ENCODE measurements around the gene LRRC32. TPM values are rescaled to one million over a fixed set of nuclear protein-coding genes. Genes with fewer than 3 reads are reported as not detected.

LRRC32 gene
- polyA plus RNA-seq, 3 donors, result 1.5 TPM; not detected in 2

DNA sequence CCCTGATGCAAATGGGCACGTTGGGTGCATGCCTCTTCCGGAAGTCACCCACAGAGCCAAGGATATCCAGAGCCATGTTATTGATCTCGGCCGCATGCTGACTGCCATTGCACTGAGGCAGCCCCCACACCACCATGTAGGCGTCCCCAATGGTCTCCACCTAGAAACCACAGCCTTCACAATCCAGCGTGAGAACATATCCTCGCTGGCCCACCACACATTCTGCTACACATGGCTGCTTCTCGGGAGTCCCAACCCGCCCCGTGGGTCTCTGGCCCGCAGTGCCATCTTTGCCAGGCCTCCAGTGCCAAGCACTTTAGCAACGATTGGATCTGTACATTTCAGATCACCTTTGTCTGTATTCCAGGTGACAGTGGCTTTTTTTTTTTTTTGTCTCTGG lies 26.2 kb upstream of the LRRC32 start:
- no peak overlapping the region for H3K27ac Mint-ChIP-seq

GRCh38 chr11:76695771-76696170 lies 25.2 kb upstream of the LRRC32 start:
- peaks cover 14 to 25% (median 18%) of the 10 kb centered on the region in 3 donors for H3K27me3 Mint-ChIP-seq (ENCODE audit: low read depth in 3 of 3)
- H3K4me1 Mint-ChIP-seq, result peaks cover 12% of the 10 kb centered on the region
- H3K27ac Mint-ChIP-seq, result peak overlapping the region in 1 of 7 donors; percentile 38
- Histone ChIP-seq H4K20me1 (ENCODE audit: insufficient read depth, low read length) (no peaks in the 10 kb centered on the region), H3K79me2 (ENCODE audit: insufficient read depth, low read length) (no peaks in the 10 kb centered on the region), H3K4me2 (replicated peaks; ENCODE audit: extremely low read depth, low read length, poor library complexity, severe bottlenecking) (no peak overlapping the region), H3K4me3 (replicated peaks in 1 of 3; ENCODE audit: low read depth in 2 of 3, low read length in 3 of 3) (no peak overlapping the region), H3K36me3 (replicated peaks in 1 of 2; ENCODE audit: control insufficient read depth in 1 of 2, insufficient read depth in 2 of 2, low read length in 2 of 2) (no peaks in the 10 kb centered on the region), H3K9ac (ENCODE audit: insufficient read depth, low read length, poor library complexity, severe bottlenecking) (no peak overlapping the region), H3K27ac (ENCODE audit: low read depth in 1 of 2, low read length in 2 of 2) (no peak overlapping the region), H3K4me1 (ENCODE audit: control insufficient read depth in 1 of 2, insufficient read depth in 2 of 2, low read length in 2 of 2) (no peaks in the 10 kb centered on the region), H2AFZ (ENCODE audit: insufficient read depth, low read depth, low read length, poor library complexity, severe bottlenecking) (no peak overlapping the region), H3K27me3 (ENCODE audit: control insufficient read depth in 2 of 2, insufficient read depth in 2 of 2, low read length in 2 of 2) (peaks cover 0 to 4% of the 10 kb centered on the region in 2 donors), H3K9me3 (replicated peaks in 1 of 2; ENCODE audit: control insufficient read depth in 1 of 2, insufficient read depth in 1 of 2, low read length in 2 of 2) (no peaks in the 10 kb centered on the region)
- no peak overlapping the region for H3K4me3 Mint-ChIP-seq
- DNase-seq, result no peak
- TF ChIP-seq CTCF (IDR thresholded peaks at IDR 0.05), result no peak
- 7% methylated on average over 2 of the region's 6 CpGs for WGBS (ENCODE audit: insufficient coverage)
- intact Hi-C loops (cut with micrococcal nuclease), result no loop called here
- peaks cover 0 to 4% (median 0%) of the 10 kb centered on the region in 7 donors for H3K9me3 Mint-ChIP-seq
- no peaks in the 10 kb centered on the region for H3K36me3 Mint-ChIP-seq

More for the DNA sequence above, 26.2 kb upstream of the LRRC32 start:
- Histone ChIP-seq H3K9ac (ENCODE audit: insufficient read depth, low read length, poor library complexity, severe bottlenecking) (no peak overlapping the region), H3K4me3 (replicated peaks in 1 of 3; ENCODE audit: low read depth in 2 of 3, low read length in 3 of 3) (no peak overlapping the region), H3K4me1 (ENCODE audit: control insufficient read depth in 1 of 2, insufficient read depth in 2 of 2, low read length in 2 of 2) (no peaks in the 10 kb centered on the region), H3K27ac (ENCODE audit: low read depth in 1 of 2, low read length in 2 of 2) (no peak overlapping the region), H3K27me3 (ENCODE audit: control insufficient read depth in 2 of 2, insufficient read depth in 2 of 2, low read length in 2 of 2) (peaks cover 0 to 4% of the 10 kb centered on the region in 2 donors), H4K20me1 (ENCODE audit: insufficient read depth, low read length) (no peaks in the 10 kb centered on the region), H3K79me2 (ENCODE audit: insufficient read depth, low read length) (no peaks in the 10 kb centered on the region), H3K9me3 (replicated peaks in 1 of 2; ENCODE audit: control insufficient read depth in 1 of 2, insufficient read depth in 1 of 2, low read length in 2 of 2) (no peaks in the 10 kb centered on the region), H3K4me2 (replicated peaks; ENCODE audit: extremely low read depth, low read length, poor library complexity, severe bottlenecking) (no peak overlapping the region), H3K36me3 (replicated peaks in 1 of 2; ENCODE audit: control insufficient read depth in 1 of 2, insufficient read depth in 2 of 2, low read length in 2 of 2) (no peaks in the 10 kb centered on the region), H2AFZ (ENCODE audit: insufficient read depth, low read depth, low read length, poor library complexity, severe bottlenecking) (no peak overlapping the region)
- H3K9me3 Mint-ChIP-seq, result peaks cover 0 to 4% (median 0%) of the 10 kb centered on the region in 7 donors
- no peak for DNase-seq
- TF ChIP-seq CTCF (IDR thresholded peaks at IDR 0.05), result no peak
- no peaks in the 10 kb centered on the region for H3K36me3 Mint-ChIP-seq
- peaks cover 9% of the 10 kb centered on the region for H3K4me1 Mint-ChIP-seq
- no peak overlapping the region for H3K4me3 Mint-ChIP-seq
- intact Hi-C loops (cut with micrococcal nuclease), result no loop called here
- WGBS (ENCODE audit: insufficient coverage), result 96% methylated on average over 10 of the region's 12 CpGs
- peaks cover 13 to 25% (median 18%) of the 10 kb centered on the region in 3 donors for H3K27me3 Mint-ChIP-seq (ENCODE audit: low read depth in 3 of 3)

Data from CD14-positive monocyte (primary cell).